ENCODE results near the gene SLC25A47. TPM values are rescaled to one million over a fixed set of nuclear protein-coding genes. Genes with fewer than 3 reads are reported as not detected.

The SLC25A47 gene
- total and polyA plus RNA-seq, 8 donors, result 0.07 to 0.28 (median 0.12) TPM; not detected in 4

DNA sequence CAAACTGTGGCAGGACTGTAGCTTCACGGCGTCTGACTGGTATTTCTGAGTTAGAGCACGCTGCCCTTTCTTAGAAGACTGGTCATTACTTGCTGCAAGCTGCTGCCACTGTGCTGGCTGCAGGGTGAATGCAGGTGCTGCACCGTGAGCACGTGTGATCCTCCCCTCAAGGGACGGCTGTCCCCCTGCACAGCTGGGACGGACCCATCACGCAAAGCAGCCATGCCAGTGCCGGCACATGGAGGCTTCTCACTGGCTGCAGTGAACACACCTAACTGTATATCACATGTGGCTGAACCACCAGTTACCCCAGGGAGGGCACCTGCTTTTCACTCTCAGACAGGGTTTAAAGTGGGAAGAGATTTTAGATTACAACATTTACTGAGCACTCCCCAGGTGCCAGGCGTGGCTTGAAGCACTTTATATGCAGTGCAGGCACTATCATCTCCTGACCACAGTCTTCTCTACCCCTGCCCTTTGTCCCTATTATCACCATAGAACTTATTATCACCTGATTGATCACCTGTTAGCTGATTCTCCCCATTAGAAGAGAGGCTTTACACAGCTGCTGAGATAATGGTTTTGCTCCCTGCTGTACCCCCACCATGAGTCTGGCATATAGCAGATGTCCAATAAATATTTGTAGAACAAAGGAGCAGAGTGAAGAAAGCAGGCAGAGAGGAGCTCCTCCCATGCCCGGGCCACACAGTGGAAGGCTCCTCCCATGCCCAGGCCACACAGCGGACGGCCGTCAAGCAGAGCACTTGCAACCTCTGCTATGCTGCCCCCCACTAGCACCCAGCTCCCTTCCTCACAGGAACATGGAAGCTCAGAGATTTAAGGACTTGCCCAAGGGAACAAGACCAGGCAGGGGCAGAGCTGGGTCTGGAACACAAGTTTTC is 25.9 kb downstream of the SLC25A47 start:
- DNase-seq (no peak), ATAC-seq (no peak), FAIRE-seq (no peak)
- Histone ChIP-seq H3K36me3 (peaks cover 0 to 34% (median 1%) of the 10 kb centered on the region in 3 donors), H3K27ac (no peak overlapping the region), H3K4me1 (no peaks in the 10 kb centered on the region), H3K9me3 (no peaks in the 10 kb centered on the region), H3K4me3 (no peak overlapping the region), H3K27me3 (no peaks in the 10 kb centered on the region)
- 90 to 91% methylated on average over 14 of the region's 14 CpGs for WGBS, 2 donors
- intact Hi-C loops (cut with DNase I), result no loop called here
- no peak for TF ChIP-seq CTCF (IDR thresholded peaks at IDR 0.05)

- no peak for DNase-seq
- H3K9me3 ChIP-seq, result no peaks in the 10 kb centered on the region
- intact Hi-C loops (cut with DNase I), result no loop called here
- no peak overlapping the region for H3K4me3 ChIP-seq
- WGBS, 2 donors, result 95 to 96% methylated on average over 11 of the region's 11 CpGs
- FAIRE-seq, result no peak
- TF ChIP-seq CTCF (IDR thresholded peaks at IDR 0.05), result no peak
- H3K27ac ChIP-seq, result no peak overlapping the region
- ATAC-seq, result peak in 1 of 4 donors; percentile 27
- H3K4me1 ChIP-seq, result no peaks in the 10 kb centered on the region
- peaks cover 0 to 42% (median 9%) of the 10 kb centered on the region in 3 donors for H3K36me3 ChIP-seq
- H3K27me3 ChIP-seq, result no peaks in the 10 kb centered on the region
Observed at GRCh38 chr14:100350276-100350926, 27.3 kb downstream of the SLC25A47 start.

DNA sequence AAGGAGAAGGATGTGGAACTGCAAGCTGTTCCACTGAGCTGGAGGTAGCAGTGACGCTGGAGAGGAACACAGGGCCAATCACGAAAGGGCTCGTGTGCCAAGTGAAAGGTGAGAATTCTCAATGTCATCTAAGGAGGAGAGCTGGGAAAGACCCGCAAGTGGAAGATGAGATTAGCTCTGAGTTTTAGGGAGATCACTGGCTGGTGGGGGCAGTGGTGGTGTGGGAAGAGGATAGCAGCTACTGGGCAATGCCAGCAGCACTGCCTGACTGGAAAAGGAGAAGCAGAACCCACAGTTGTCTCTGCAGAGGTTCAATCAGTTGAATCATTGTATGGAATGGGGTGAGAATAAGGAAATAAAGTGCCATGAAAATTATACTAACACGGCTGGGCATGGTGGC is 27.8 kb downstream of the SLC25A47 start:
- DNase-seq (no peak), FAIRE-seq (no peak), ATAC-seq (peak in 1 of 4 donors; percentile 27)
- H3K4me3 ChIP-seq, result no peak overlapping the region
- no peaks in the 10 kb centered on the region for H3K27me3 ChIP-seq
- peaks cover 0 to 42% (median 9%) of the 10 kb centered on the region in 3 donors for H3K36me3 ChIP-seq
- no peaks in the 10 kb centered on the region for H3K9me3 ChIP-seq
- no peaks in the 10 kb centered on the region for H3K4me1 ChIP-seq
- TF ChIP-seq CTCF (IDR thresholded peaks at IDR 0.05), result no peak
- WGBS, 2 donors, result 91% methylated on average over 5 of the region's 5 CpGs
- intact Hi-C loops (cut with DNase I), result no loop called here
- no peak overlapping the region for H3K27ac ChIP-seq

- H3K36me3 ChIP-seq, result peaks cover 0 to 38% (median 17%) of the 10 kb centered on the region in 3 donors
- no peak for FAIRE-seq
- 95 to 100% methylated on average over 2 of the region's 2 CpGs for WGBS, 2 donors
Observed at GRCh38 chr14:100358396-100358795, 35.3 kb downstream of the SLC25A47 start.

More at GRCh38 chr14:100358396-100358795, 35.3 kb downstream of the SLC25A47 start:
- H3K4me1 ChIP-seq, result no peaks in the 10 kb centered on the region
- intact Hi-C loops (cut with DNase I), result no loop called here
- no peak overlapping the region for H3K27ac ChIP-seq
- DNase-seq (no peak), ATAC-seq (no peak)
- no peaks in the 10 kb centered on the region for H3K9me3 ChIP-seq
- H3K4me3 ChIP-seq, result no peak overlapping the region
- TF ChIP-seq CTCF (IDR thresholded peaks at IDR 0.05), result no peak
- no peaks in the 10 kb centered on the region for H3K27me3 ChIP-seq
